ENCODE results near the gene PRG3. TPM values are rescaled to one million over a fixed set of nuclear protein-coding genes. Genes with fewer than 3 reads are reported as not detected.

The PRG3 gene
- total RNA-seq, 1 donor from 2014 or later: not detected

- no peak overlapping the region for H3K4me3 Mint-ChIP-seq (ENCODE audit: unreplicated experiment)
- H3K9me3 Mint-ChIP-seq (ENCODE audit: unreplicated experiment): no peaks in the 10 kb centered on the region
- no peaks in the 10 kb centered on the region for H3K36me3 Mint-ChIP-seq (ENCODE audit: low read depth, unreplicated experiment)
- TF ChIP-seq, protein P1, sequence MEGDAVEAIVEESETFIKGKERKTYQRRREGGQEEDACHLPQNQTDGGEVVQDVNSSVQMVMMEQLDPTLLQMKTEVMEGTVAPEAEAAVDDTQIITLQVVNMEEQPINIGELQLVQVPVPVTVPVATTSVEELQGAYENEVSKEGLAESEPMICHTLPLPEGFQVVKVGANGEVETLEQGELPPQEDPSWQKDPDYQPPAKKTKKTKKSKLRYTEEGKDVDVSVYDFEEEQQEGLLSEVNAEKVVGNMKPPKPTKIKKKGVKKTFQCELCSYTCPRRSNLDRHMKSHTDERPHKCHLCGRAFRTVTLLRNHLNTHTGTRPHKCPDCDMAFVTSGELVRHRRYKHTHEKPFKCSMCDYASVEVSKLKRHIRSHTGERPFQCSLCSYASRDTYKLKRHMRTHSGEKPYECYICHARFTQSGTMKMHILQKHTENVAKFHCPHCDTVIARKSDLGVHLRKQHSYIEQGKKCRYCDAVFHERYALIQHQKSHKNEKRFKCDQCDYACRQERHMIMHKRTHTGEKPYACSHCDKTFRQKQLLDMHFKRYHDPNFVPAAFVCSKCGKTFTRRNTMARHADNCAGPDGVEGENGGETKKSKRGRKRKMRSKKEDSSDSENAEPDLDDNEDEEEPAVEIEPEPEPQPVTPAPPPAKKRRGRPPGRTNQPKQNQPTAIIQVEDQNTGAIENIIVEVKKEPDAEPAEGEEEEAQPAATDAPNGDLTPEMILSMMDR (IDR thresholded peaks at IDR 0.05; ENCODE audit: unreplicated experiment): no peak
- peaks cover 12% of the 10 kb centered on the region for H3K27me3 Mint-ChIP-seq (ENCODE audit: unreplicated experiment)
- H3K4me1 Mint-ChIP-seq (ENCODE audit: unreplicated experiment): peaks cover 3% of the 10 kb centered on the region
- H3K27ac Mint-ChIP-seq (ENCODE audit: unreplicated experiment): no peak overlapping the region
- DNase-seq (ENCODE audit: low spot score): no peak
Observed at GRCh38 chr11:57375490-57375889, 5.5 kb downstream of the PRG3 start.

GRCh38 chr11:57374966-57375365, 6.0 kb downstream of the PRG3 start:
- Mint-ChIP-seq H3K4me3 (ENCODE audit: unreplicated experiment) (no peak overlapping the region), H3K9me3 (ENCODE audit: unreplicated experiment) (no peaks in the 10 kb centered on the region), H3K27ac (ENCODE audit: unreplicated experiment) (no peak overlapping the region), H3K36me3 (ENCODE audit: low read depth, unreplicated experiment) (no peaks in the 10 kb centered on the region), H3K27me3 (ENCODE audit: unreplicated experiment) (peaks cover 9% of the 10 kb centered on the region), H3K4me1 (ENCODE audit: unreplicated experiment) (peaks cover 3% of the 10 kb centered on the region)
- no peak for DNase-seq (ENCODE audit: low spot score)
- TF ChIP-seq, protein P1 (IDR thresholded peaks at IDR 0.05; ENCODE audit: unreplicated experiment): no peak

GRCh38 chr11:57373146-57373545, 7.8 kb downstream of the PRG3 start:
- Mint-ChIP-seq H3K4me3 (ENCODE audit: unreplicated experiment) (no peak overlapping the region), H3K27me3 (ENCODE audit: unreplicated experiment) (peaks cover 6% of the 10 kb centered on the region), H3K9me3 (ENCODE audit: unreplicated experiment) (no peaks in the 10 kb centered on the region), H3K36me3 (ENCODE audit: low read depth, unreplicated experiment) (no peaks in the 10 kb centered on the region), H3K27ac (ENCODE audit: unreplicated experiment) (no peak overlapping the region), H3K4me1 (ENCODE audit: unreplicated experiment) (peaks cover 3% of the 10 kb centered on the region)
- TF ChIP-seq, protein P1 (IDR thresholded peaks at IDR 0.05; ENCODE audit: unreplicated experiment): no peak
- DNase-seq (ENCODE audit: low spot score): no peak

GRCh38 chr11:57370941-57371340, 10.0 kb downstream of the PRG3 start:
- TF ChIP-seq, protein P1 (IDR thresholded peaks at IDR 0.05; ENCODE audit: unreplicated experiment): no peak
- H3K4me1 Mint-ChIP-seq (ENCODE audit: unreplicated experiment): peaks cover 3% of the 10 kb centered on the region
- H3K36me3 Mint-ChIP-seq (ENCODE audit: low read depth, unreplicated experiment): no peaks in the 10 kb centered on the region
- no peak overlapping the region for H3K4me3 Mint-ChIP-seq (ENCODE audit: unreplicated experiment)
- DNase-seq (ENCODE audit: low spot score): no peak
- H3K27ac Mint-ChIP-seq (ENCODE audit: unreplicated experiment): no peak overlapping the region
- no peaks in the 10 kb centered on the region for H3K9me3 Mint-ChIP-seq (ENCODE audit: unreplicated experiment)
- peaks cover 1% of the 10 kb centered on the region for H3K27me3 Mint-ChIP-seq (ENCODE audit: unreplicated experiment)

- peaks cover 1% of the 10 kb centered on the region for H3K27me3 Mint-ChIP-seq (ENCODE audit: unreplicated experiment)
- TF ChIP-seq, protein P1 (IDR thresholded peaks at IDR 0.05; ENCODE audit: unreplicated experiment): no peak
- H3K9me3 Mint-ChIP-seq (ENCODE audit: unreplicated experiment): no peaks in the 10 kb centered on the region
- no peak overlapping the region for H3K27ac Mint-ChIP-seq (ENCODE audit: unreplicated experiment)
- no peak overlapping the region for H3K4me3 Mint-ChIP-seq (ENCODE audit: unreplicated experiment)
- H3K36me3 Mint-ChIP-seq (ENCODE audit: low read depth, unreplicated experiment): no peaks in the 10 kb centered on the region
- DNase-seq (ENCODE audit: low spot score): no peak
- peaks cover 3% of the 10 kb centered on the region for H3K4me1 Mint-ChIP-seq (ENCODE audit: unreplicated experiment)
Observed at GRCh38 chr11:57370251-57370650, 10.7 kb downstream of the PRG3 start.
